SK-N-DZ (cell line): Measurements from ENCODE around the gene CYP2S1.
"Not testable (repeated sequence)": the region's sequence is repeated elsewhere in the genome, so short reads cannot be mapped to it uniquely, and the experiment has no call there.

Experiments used
- DNase-seq: peaks from one replicate; pipeline ENCODE4 v3.0.0-alpha.2; 2015; ENCODE audit warnings: low spot score

Gene CYP2S1

DNA sequence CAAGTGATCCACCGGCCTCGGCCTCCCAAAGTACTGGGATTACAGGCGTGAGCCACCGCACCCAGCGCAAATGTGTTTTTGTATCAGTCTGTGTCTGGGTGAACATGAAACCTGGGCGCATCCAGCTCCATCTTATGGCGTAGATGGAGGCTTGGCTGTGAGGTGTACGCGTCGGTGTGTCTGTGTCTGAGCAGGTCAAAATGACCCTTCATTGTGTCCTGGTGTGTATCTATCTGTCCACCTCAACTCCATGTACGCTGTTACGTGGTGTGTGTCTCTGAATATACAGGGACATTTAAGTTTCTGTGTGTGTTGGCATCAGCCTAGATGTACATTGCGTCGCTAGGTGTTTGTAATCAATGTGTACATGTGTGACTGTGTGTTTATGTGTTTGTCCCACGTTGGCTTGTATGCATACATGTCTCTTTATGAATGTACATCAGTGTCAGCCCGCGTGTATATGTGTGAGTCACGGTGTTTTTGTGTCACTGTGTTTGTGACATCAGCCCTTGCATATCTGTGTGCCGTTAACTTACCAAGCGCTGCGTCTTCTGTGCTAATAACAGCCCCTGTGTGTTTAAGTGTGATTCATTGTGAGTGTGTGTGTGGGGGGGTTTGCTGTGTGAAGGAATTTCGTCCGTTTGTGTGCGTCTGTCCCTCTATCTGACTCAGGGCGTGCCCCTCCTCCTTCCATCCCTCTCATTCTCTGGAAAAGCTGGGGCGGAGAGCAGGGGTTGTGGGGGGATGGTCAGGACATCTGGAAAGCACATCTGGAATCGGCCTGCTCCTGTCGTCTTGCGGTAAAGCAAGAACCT lies 32.4 kb downstream of the CYP2S1 start:
- no peak for DNase-seq

- no peak for DNase-seq
Measured at GRCh38 chr19:41226053-41226873, 33.2 kb downstream of the CYP2S1 start.

DNA sequence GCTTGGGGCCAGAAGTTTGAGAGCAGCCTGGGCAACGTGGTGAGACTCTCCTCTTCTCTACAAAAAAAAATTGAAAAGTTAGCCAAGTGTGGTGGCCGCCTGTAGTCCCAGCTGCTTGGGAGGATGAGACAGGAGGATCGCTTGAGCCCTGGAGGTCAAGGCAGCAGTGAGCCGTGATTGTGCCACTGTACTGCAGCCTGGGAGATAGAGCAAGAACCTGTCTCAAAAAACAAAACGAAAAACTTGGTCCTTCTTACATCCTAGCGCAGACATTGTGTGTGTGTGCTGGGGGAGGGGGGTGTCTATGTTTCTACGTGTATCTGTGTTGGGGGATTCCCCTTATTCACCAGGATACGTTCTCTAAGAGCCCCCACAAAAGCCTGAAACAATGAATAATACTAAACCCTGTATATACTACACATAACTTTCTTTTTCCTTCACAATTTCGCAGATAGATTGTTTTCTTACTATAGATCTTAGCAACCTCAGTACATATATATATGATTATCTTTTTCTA lies 33.9 kb downstream of the CYP2S1 start:
- DNase-seq = no peak

DNA sequence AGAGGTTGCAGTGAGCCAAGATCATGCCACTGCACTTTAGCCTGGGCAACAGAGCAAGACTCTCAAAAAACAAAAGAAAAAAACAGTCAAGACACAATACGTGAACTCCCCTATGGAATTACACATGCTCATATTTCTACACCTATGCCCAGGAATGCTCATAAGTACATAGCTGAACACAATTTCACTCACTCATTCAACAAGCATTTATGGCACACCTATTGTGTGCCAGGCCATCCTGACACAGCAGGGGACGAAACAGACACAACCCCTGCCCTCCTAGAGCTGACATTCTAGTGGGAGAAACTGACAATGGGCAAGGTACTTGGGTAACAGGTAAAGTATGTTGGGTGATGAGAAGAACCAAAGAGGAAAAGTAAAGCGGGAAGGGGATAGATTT lies 35.5 kb downstream of the CYP2S1 start:
- DNase-seq = no peak

- not testable (repeated sequence) for DNase-seq
Measured at GRCh38 chr19:41229338-41229737, 36.3 kb downstream of the CYP2S1 start.

- no peak for DNase-seq
Measured at GRCh38 chr19:41230067-41230857, 37.2 kb downstream of the CYP2S1 start.

DNA sequence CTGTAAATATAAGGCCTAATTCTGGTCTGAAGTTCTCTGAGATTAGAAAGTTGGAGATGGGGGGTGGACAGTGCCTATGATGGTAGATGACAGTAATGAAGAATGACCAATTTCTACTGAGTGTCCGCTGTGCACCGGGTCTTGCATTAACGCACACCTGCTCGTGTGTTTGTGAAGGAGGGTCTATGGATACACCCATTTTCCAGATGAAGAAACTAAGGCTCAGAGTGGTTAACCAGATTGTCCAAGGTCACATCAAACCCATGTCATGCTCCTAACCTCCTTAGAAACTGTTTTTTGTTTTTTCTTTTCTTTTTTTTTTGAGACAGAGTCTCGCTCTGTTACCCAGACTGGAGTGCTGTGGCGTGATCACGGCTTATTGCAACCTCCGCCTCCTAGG lies 39.7 kb downstream of the CYP2S1 start:
- DNase-seq = no peak

- no peak for DNase-seq
Measured at GRCh38 chr19:41233748-41234240, 40.8 kb downstream of the CYP2S1 start.

DNA sequence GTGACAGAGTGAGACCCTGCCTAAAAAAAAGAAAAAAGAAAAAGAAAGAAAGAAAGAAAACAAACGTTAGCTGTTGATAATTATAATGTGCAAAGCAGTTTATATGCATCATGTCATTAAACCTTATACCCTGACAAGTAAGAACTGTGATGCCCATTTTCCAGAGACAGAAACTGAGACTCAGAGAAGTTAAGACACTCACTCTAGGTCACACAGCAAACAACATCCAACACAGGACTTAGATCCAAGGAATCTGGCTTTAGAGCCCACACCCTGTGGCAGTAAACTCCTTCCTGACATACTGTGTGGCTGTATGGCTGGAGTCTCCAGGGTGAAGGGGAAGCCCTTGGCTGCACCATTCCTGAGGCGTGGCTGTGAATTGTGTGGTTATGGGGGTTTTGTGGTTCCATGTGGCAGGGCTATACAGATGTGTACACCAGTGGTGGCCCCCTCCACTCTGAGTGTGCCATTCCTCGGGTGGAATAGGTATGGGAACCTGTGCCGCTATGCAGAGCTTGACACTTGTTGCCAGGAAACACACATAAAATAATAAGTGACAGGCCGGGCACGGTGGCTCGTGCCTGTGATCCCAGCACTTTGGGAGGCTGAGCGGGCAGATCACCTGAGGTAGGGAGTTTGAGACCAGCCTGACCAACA lies 41.6 kb downstream of the CYP2S1 start:
- no peak for DNase-seq

GRCh38 chr19:41235480-41235879 lies 42.5 kb downstream of the CYP2S1 start:
- no peak for DNase-seq

GRCh38 chr19:41238244-41238643 lies 45.2 kb downstream of the CYP2S1 start:
- no peak for DNase-seq

- no peak for DNase-seq
Measured at GRCh38 chr19:41239363-41239762, 46.3 kb downstream of the CYP2S1 start.

GRCh38 chr19:41239961-41240574 lies 47.0 kb downstream of the CYP2S1 start:
- DNase-seq = no peak

- no peak for DNase-seq
Measured at GRCh38 chr19:41241859-41242258, 48.8 kb downstream of the CYP2S1 start.

GRCh38 chr19:41244117-41244516 lies 51.1 kb downstream of the CYP2S1 start:
- DNase-seq = no peak

DNA sequence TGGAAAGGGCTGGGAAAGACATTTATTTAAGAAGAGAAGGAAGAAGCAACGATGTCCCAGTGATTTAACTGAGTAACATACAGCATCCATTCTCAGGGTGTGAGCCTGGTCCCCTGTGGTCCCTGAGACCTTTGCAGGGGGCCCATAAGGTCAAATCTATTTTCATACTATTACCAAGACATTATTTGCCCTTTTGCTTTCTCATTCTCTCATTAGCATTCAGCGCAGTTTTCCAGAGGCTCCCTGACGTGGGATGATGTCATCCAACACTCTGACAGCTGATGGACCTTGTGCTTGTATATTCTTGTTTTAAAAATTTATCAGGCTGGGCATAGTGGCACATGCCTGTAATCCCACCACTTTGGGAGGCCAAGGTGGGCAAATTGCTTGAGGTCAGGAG lies 52.8 kb downstream of the CYP2S1 start:
- DNase-seq = no peak

- DNase-seq = no peak
Measured at GRCh38 chr19:41248895-41249294, 55.9 kb downstream of the CYP2S1 start.

DNA sequence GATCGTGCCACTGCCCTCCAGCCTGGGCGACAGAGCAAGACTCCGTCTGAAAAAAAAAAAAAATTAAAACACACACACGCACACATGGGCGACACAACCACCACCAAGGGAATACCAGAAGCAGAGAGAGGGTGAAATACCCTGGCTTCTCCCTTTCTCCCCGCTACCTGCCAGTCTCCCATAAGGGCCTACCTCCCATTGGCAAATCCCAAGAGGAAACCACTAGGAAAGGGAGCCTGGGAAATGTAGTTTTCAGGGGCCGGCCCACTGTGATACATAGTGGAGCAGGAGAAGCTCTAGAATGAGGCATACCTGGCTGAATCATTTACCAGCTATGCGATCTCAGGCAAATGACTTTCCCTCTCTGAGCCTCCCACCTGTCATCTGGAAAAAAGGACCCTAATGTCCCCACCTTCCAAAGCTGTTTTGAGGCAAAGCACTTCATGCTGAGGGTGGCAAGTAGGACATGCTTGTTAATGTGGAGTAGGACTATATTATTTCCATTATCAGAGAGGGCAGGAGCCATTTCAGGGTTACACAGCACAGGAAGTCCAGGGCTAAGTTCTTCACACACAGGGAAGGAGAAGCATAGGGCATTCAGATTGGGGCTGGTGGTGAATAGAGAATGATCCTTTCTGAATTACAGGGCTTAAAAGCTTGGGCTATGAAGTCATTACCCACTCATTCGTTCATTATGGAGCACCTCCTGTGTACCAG lies 56.8 kb downstream of the CYP2S1 start:
- DNase-seq = no peak

- DNase-seq = no peak
Measured at GRCh38 chr19:41253660-41254059, 60.6 kb downstream of the CYP2S1 start.

GRCh38 chr19:41255171-41255570 lies 62.2 kb downstream of the CYP2S1 start:
- DNase-seq = no peak
